Fibroblast of lung (primary cell): ENCODE data around the gene PTPRU. TPM values are rescaled to one million over a fixed set of nuclear protein-coding genes. Genes with fewer than 3 reads are reported as not detected.

ENCODE experiments used
- DNase-seq, 2 donors: peaks; one replicate each; pipeline versions ENCODE4 v3.0.0 to v3.0.0-alpha.2; 2010; ENCODE audit warnings: low read depth in 2 of 2
- H2AFZ ChIP-seq: 2 replicates; pipeline ENCODE4 v1.5.1; 2012; ENCODE audit warnings: low read length, control low read depth, inconsistent platforms
- H3K27ac ChIP-seq: 2 replicates; pipeline ENCODE4 v1.5.1; 2011; ENCODE audit warnings: low read length, control low read depth; ENCODE audit not compliant: insufficient read depth
- H3K27me3 ChIP-seq: 2 replicates; pipeline ENCODE4 v1.5.1; 2011; ENCODE audit warnings: mild to moderate bottlenecking, low read length; ENCODE audit not compliant: control insufficient read depth, insufficient read depth
- H3K36me3 ChIP-seq: 2 replicates; pipeline ENCODE4 v1.5.1; 2011; ENCODE audit warnings: low read length; ENCODE audit not compliant: control insufficient read depth, insufficient read depth
- H3K4me1 ChIP-seq: 2 replicates; pipeline ENCODE4 v1.5.1; 2011; ENCODE audit warnings: low read length; ENCODE audit not compliant: control insufficient read depth, insufficient read depth; ENCODE audit errors: extremely low read depth
- H3K4me2 ChIP-seq: 2 replicates; pipeline ENCODE4 v1.5.1; 2011; ENCODE audit warnings: low read length, control low read depth; ENCODE audit not compliant: insufficient read depth; ENCODE audit errors: extremely low read depth
- H3K4me3 ChIP-seq, 4 experiments: fragments of 200-600 bp in 1 of 4; sonication (generic) in 1 of 4; replicated peaks in 1 of 4; 2 replicates each; pipeline ENCODE4 v1.5.1; 2011 to 2016; ENCODE audit warnings: low read length in 4 of 4, low read depth in 3 of 4, mild to moderate bottlenecking in 3 of 4, control low read depth in 2 of 4, inconsistent platforms in 1 of 4, mixed read lengths in 1 of 4; ENCODE audit not compliant: insufficient read depth in 1 of 4; ENCODE audit errors: control extremely low read depth in 1 of 4
- H3K79me2 ChIP-seq: 2 replicates; pipeline ENCODE4 v1.5.1; 2012; ENCODE audit warnings: mild to moderate bottlenecking, low read length, inconsistent platforms; ENCODE audit not compliant: control insufficient read depth, insufficient read depth
- H3K9ac ChIP-seq: 2 replicates; pipeline ENCODE4 v1.5.1; 2011; ENCODE audit warnings: mild to moderate bottlenecking, low read length, control low read depth; ENCODE audit not compliant: insufficient read depth
- H3K9me3 ChIP-seq: 2 replicates; pipeline ENCODE4 v1.5.1; 2012; ENCODE audit warnings: low read depth, low read length; ENCODE audit not compliant: control insufficient read depth, insufficient read depth
- H4K20me1 ChIP-seq: 2 replicates; pipeline ENCODE4 v1.5.1; 2011; ENCODE audit warnings: low read length; ENCODE audit not compliant: control insufficient read depth, insufficient read depth; ENCODE audit errors: extremely low read depth
- CTCF ChIP-seq, 2 donors: IDR thresholded peaks in 1 of 2; conservative IDR thresholded peaks in 1 of 2; 1 replicate in 1 of 2; 2 replicates in 1 of 2; pipeline ENCODE4 v1.5.1; 2011 to 2012; ENCODE audit warnings: low read length in 2 of 2, control low read depth in 1 of 2, inconsistent platforms in 1 of 2, low read depth in 1 of 2, mild to moderate bottlenecking in 1 of 2
- EZH2 ChIP-seq: IDR thresholded peaks from 2 replicates; pipeline ENCODE4 v1.5.1; 2012; ENCODE audit warnings: low read length, control low read depth, mild to moderate bottlenecking; ENCODE audit errors: missing control alignments
- polyA plus RNA-seq, 2 donors: library from polyadenylated mRNA; depleted of rRNA in 1 of 2; stranded (reverse) in 1 of 2; unstranded in 1 of 2; fragments of >200 nt; gene quantifications; 2 replicates each; pipeline ENCODE4 v1.2.1, GENCODE V29; 2011 to 2012; ENCODE audit warnings: missing spikeins in 1 of 2
- total RNA-seq: library from RNA; depleted of rRNA; stranded (reverse); fragments of >200 nt; gene quantifications from 2 replicates; pipeline ENCODE4 v1.2.1, GENCODE V29; 2014

The PTPRU gene
- total and polyA plus RNA-seq, 2 donors (not counting 1 experiment from before 2014, with no cell fraction given): 1.4 to 25.8 TPM

DNA sequence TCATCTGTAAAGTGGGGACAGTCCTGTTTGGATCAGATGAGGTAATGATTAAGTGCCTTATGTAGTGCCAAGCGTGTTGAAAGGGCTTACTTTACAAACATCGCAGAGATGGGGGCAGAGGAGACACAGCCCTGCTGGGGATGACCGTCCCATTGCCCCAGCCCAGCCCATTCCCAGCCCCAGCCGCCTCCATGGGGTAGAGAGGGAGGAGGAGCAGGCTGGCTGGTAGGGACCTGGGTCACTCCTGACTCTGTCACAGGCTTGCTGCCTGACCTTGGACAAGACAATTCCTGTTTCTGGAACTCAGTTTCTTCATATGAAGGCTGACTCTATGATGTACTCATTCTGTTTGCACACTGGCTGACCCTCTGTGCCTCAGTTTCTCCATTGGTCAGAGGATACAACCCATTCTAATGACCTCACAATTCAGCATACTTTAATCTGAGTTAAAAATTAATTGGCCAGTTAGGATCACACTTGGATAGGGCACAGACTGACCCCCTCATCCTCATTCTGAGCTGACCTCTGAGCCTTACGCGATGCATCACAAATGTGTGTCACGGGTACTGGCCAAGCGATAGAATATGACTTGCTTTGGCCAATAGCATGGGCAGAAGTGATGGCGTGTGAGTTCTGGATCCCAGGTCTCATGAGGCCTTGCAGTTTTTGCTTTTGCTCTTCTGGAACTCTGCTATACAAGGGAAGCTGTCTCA is 91.1 kb downstream of the PTPRU start:
- TF ChIP-seq CTCF (conservative IDR thresholded peaks at IDR 0.05 in 1 of 2, IDR thresholded peaks at IDR 0.05 in 1 of 2; ENCODE audit: low read depth in 1 of 2, low read length in 2 of 2): no peak
- Histone ChIP-seq H4K20me1 (no peaks in the 10 kb centered on the region), H3K4me1 (no peaks in the 10 kb centered on the region), H3K4me3 (no peak overlapping the region), H2AFZ (no peak overlapping the region), H3K27me3 (no peaks in the 10 kb centered on the region), H3K36me3 (no peaks in the 10 kb centered on the region), H3K9ac (no peak overlapping the region), H3K27ac (no peak overlapping the region), H3K79me2 (no peaks in the 10 kb centered on the region), H3K9me3 (no peaks in the 10 kb centered on the region), H3K4me2 (no peak overlapping the region)
- no peak for DNase-seq

GRCh38 chr1:29329022-29329775 is 92.9 kb downstream of the PTPRU start:
- H3K4me2 ChIP-seq: no peak overlapping the region
- H3K79me2 ChIP-seq: no peaks in the 10 kb centered on the region
- H3K27ac ChIP-seq: no peak overlapping the region
- no peaks in the 10 kb centered on the region for H3K9me3 ChIP-seq
- H3K9ac ChIP-seq: no peak overlapping the region
- no peak overlapping the region for H3K4me3 ChIP-seq
- no peak for DNase-seq
- no peaks in the 10 kb centered on the region for H4K20me1 ChIP-seq
- no peak for TF ChIP-seq CTCF (conservative IDR thresholded peaks at IDR 0.05 in 1 of 2, IDR thresholded peaks at IDR 0.05 in 1 of 2; ENCODE audit: low read depth in 1 of 2, low read length in 2 of 2)
- TF ChIP-seq EZH2: no peak
- no peaks in the 10 kb centered on the region for H3K36me3 ChIP-seq
- no peak overlapping the region for H2AFZ ChIP-seq
- H3K27me3 ChIP-seq: no peaks in the 10 kb centered on the region
- no peaks in the 10 kb centered on the region for H3K4me1 ChIP-seq

DNA sequence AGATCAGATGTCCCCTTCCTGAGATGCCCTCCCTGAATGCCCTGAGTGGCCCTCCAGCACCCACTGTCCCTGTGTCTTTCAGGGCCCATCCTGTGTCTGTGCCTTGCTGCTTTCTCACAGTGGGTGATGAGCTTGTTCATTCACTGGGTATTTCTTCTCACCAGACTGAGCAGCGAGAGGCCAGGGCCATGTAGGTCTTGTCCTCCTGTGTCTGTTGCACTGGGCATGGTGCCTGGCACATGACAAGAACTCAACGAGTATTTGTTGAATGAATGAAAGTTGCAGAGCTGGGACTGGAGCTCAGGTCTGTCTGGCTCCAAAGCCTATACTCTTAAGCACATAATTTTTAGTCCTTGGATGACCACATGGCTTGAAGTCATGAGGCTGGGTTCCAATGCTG is 93.8 kb downstream of the PTPRU start:
- H3K4me1 ChIP-seq: no peaks in the 10 kb centered on the region
- no peak overlapping the region for H3K4me2 ChIP-seq
- no peak overlapping the region for H2AFZ ChIP-seq
- no peaks in the 10 kb centered on the region for H3K79me2 ChIP-seq
- no peak overlapping the region for H3K4me3 ChIP-seq
- no peaks in the 10 kb centered on the region for H3K9me3 ChIP-seq
- H4K20me1 ChIP-seq: no peaks in the 10 kb centered on the region
- H3K9ac ChIP-seq: no peak overlapping the region
- H3K36me3 ChIP-seq: no peaks in the 10 kb centered on the region
- no peak for DNase-seq
- TF ChIP-seq CTCF (conservative IDR thresholded peaks at IDR 0.05 in 1 of 2, IDR thresholded peaks at IDR 0.05 in 1 of 2; ENCODE audit: low read depth in 1 of 2, low read length in 2 of 2) (no peak), EZH2 (no peak)
- H3K27ac ChIP-seq: no peak overlapping the region
- no peaks in the 10 kb centered on the region for H3K27me3 ChIP-seq
